Suprapubic skin (tissue), 3 donors: ENCODE results near the gene SDHC.

Experiments
- POLR2A ChIP-seq, 2 donors: fragments of 450-650 bp; IDR thresholded peaks; one replicate each; pipeline ENCODE4 v1.6.1; 2017; ENCODE audit warnings: antibody characterized with exemption in 2 of 2, mild to moderate bottlenecking in 2 of 2, moderate library complexity in 2 of 2
- TF ChIP-seq, protein P1 (sequence below), 2 donors: fragments of 200-600 bp in 1 of 2; fragments of 450-650 bp in 1 of 2; sonication (generic) in 1 of 2; IDR thresholded peaks; one replicate each; pipeline ENCODE4 v1.5.1; 2016 to 2019; ENCODE audit warnings: antibody characterized with exemption in 2 of 2, mild to moderate bottlenecking in 1 of 2, moderate library complexity in 1 of 2

DNA sequence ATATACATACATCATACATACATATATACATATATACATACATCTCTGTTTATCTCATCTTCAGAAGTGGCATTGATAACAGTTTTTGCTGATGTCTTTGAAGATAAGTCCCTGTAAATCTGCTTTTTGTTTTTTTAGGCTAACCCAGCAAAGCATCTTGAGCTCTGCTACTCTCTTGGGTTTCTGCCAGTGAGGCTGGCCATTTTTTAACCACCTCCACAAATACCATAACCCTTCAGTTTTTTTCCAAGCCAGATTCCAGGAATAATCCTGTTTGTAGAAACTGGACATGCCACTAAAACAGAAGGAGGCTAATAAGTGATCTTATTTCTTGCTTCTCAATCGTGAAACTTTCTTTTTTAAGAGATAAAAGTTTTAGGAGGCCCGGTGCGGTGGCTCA lies 21.6 kb downstream of the SDHC start:
- TF ChIP-seq, protein P1, sequence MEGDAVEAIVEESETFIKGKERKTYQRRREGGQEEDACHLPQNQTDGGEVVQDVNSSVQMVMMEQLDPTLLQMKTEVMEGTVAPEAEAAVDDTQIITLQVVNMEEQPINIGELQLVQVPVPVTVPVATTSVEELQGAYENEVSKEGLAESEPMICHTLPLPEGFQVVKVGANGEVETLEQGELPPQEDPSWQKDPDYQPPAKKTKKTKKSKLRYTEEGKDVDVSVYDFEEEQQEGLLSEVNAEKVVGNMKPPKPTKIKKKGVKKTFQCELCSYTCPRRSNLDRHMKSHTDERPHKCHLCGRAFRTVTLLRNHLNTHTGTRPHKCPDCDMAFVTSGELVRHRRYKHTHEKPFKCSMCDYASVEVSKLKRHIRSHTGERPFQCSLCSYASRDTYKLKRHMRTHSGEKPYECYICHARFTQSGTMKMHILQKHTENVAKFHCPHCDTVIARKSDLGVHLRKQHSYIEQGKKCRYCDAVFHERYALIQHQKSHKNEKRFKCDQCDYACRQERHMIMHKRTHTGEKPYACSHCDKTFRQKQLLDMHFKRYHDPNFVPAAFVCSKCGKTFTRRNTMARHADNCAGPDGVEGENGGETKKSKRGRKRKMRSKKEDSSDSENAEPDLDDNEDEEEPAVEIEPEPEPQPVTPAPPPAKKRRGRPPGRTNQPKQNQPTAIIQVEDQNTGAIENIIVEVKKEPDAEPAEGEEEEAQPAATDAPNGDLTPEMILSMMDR (IDR thresholded peaks at IDR 0.05): no peak
- TF ChIP-seq POLR2A (IDR thresholded peaks at IDR 0.05): no peak
